A673 (cell line): ENCODE data around the gene GRHPR.

ENCODE experiments used
- CTCF ChIP-seq: fragments of 300-800, 200-600 bp; sonication (generic); conservative IDR thresholded peaks from 2 replicates; pipeline ENCODE4 v1.5.1; 2017; ENCODE audit warnings: low read depth, mild to moderate bottlenecking, antibody characterized with exemption, low read length, moderate library complexity, mixed read lengths
- EZH2 ChIP-seq: fragments of 200-600 bp; sonication (generic); IDR thresholded peaks from 2 replicates; pipeline ENCODE4 v1.6.1; 2017; ENCODE audit warnings: borderline replicate concordance, low read depth, mild to moderate bottlenecking, mixed read lengths, antibody characterized with exemption, low read length; ENCODE audit not compliant: poor library complexity, severe bottlenecking

- TF ChIP-seq CTCF = no peak
- no peak for TF ChIP-seq EZH2
Measured at GRCh38 chr9:37444890-37445289, 22.4 kb downstream of the GRHPR start.
